ENCODE results near the gene LRRC71.

Gene LRRC71

GRCh38 chr1:156929596-156930238 is 9.3 kb downstream of the LRRC71 start:
- no peak for DNase-seq

GRCh38 chr1:156930483-156930882 is 10.1 kb downstream of the LRRC71 start:
- no peak for DNase-seq

- DNase-seq: no peak
These were observed 10.9 kb downstream of the LRRC71 start for GRCh38 chr1:156931211-156931952.

- no peak for DNase-seq
These were observed 11.7 kb downstream of the LRRC71 start for GRCh38 chr1:156931974-156932710.

- DNase-seq: no peak
These were observed 12.7 kb downstream of the LRRC71 start for GRCh38 chr1:156933136-156933535.

- no peak for DNase-seq
These were observed 15.2 kb downstream of the LRRC71 start for GRCh38 chr1:156935505-156936128.

- DNase-seq: no peak
These were observed 15.8 kb downstream of the LRRC71 start for GRCh38 chr1:156936191-156936590.

GRCh38 chr1:156936721-156937220 is 16.3 kb downstream of the LRRC71 start:
- no peak for DNase-seq

- DNase-seq: no peak
These were observed 17.5 kb downstream of the LRRC71 start for GRCh38 chr1:156937883-156938282.

GRCh38 chr1:156938813-156939212 is 18.4 kb downstream of the LRRC71 start:
- no peak for DNase-seq

GRCh38 chr1:156939786-156940334 is 19.4 kb downstream of the LRRC71 start:
- no peak for DNase-seq

- DNase-seq: no peak
These were observed 21.2 kb downstream of the LRRC71 start for GRCh38 chr1:156941675-156942074.

GRCh38 chr1:156942176-156942575 is 21.7 kb downstream of the LRRC71 start:
- DNase-seq: no peak

GRCh38 chr1:156942576-156942975 is 22.1 kb downstream of the LRRC71 start:
- no peak for DNase-seq

- no peak for DNase-seq
These were observed 23.3 kb downstream of the LRRC71 start for GRCh38 chr1:156943756-156944155.

GRCh38 chr1:156944268-156944667 is 23.8 kb downstream of the LRRC71 start:
- no peak for DNase-seq

GRCh38 chr1:156944848-156945247 is 24.4 kb downstream of the LRRC71 start:
- no peak for DNase-seq

- no peak for DNase-seq
These were observed 25.6 kb downstream of the LRRC71 start for GRCh38 chr1:156945881-156946661.

GRCh38 chr1:156947127-156947526 is 26.7 kb downstream of the LRRC71 start:
- no peak for DNase-seq

- DNase-seq: no peak
These were observed 27.5 kb downstream of the LRRC71 start for GRCh38 chr1:156947818-156948525.

- DNase-seq: no peak
These were observed 28.3 kb downstream of the LRRC71 start for GRCh38 chr1:156948708-156949107.

Measured in activated naive CD4-positive, alpha-beta T cell treated with Interleukin-2 at 50 U/mL for 16 hours (primary cell).